ENCODE results near the gene ZNF618.

ZNF618 gene

DNA sequence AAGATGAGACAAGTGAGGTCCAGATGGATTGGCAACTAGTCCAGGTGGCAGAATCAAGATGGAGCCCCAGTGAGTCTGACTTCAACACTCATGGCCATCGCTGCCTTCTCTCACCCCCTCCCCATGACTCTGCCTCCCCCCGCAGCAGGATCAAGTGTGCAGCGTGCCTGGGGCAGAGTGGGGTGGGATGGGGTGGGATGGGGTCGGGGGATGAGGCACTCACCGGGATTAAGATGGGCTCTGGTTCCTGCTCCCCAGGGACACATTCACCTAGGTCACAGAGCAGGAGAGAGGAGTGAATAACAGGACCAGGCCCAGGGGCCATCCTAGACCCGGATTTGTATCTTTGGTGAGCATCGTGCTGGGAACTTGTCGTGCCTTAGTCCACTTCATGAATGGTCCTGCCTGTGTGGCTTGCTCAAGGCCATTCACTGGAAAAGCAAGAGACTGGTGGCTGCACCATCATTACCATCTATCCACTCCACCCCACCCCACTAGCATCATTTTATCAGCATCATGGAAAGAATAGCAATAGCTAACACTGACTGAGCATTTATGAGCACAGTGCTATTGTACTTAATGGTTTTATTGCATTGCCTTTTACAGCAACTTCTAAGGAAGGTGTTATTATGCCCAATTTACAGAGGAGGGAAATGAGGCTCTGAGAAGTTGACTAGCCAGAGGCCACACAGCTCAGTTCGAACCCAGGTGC lies 193.5 kb downstream of the ZNF618 start:
- no peak for TF ChIP-seq CTCF (IDR thresholded peaks at IDR 0.05; ENCODE audit: low read depth, low read length, missing control alignments)
- DNase-seq (ENCODE audit: low read depth): no peak
- H3K4me3 ChIP-seq (ENCODE audit: low read depth, low read length): no peak overlapping the region

- H3K4me3 ChIP-seq (ENCODE audit: low read depth, low read length): no peak overlapping the region
- DNase-seq (ENCODE audit: low read depth): no peak
- TF ChIP-seq CTCF (IDR thresholded peaks at IDR 0.05; ENCODE audit: low read depth, low read length, missing control alignments): no peak
These were observed 194.3 kb downstream of the ZNF618 start for GRCh38 chr9:114070188-114071103.

DNA sequence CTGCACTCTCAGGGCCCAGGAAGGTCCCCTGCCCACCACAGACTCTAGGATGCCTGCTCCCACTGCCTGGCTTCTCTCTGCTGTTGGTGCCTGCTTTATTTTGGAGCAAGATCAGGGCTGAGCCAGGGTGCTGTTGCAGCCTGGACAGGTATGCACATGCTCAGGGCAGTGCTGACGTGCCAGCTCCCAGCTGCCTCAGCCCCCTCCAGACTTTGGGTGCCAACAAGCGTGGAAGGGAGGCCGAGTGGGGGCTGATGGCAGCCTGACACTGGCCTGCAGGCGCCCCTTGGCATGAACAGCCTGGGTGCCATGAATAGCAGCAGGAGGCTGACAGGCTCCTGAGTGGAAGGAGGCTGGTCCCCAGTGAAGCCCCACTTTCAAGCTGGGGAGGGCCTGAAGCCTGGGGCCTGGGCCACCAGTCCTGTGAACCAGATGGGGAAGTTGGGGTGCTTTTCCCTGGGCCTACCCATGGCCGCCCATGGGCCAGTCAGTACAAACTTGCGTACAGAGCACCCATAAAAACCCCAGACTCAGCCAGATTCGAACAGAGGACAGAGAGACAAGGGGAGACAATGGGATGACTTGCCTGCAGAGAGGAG lies 195.2 kb downstream of the ZNF618 start:
- H3K4me3 ChIP-seq (ENCODE audit: low read depth, low read length): no peak overlapping the region
- no peak for DNase-seq (ENCODE audit: low read depth)
- no peak for TF ChIP-seq CTCF (IDR thresholded peaks at IDR 0.05; ENCODE audit: low read depth, low read length, missing control alignments)

DNA sequence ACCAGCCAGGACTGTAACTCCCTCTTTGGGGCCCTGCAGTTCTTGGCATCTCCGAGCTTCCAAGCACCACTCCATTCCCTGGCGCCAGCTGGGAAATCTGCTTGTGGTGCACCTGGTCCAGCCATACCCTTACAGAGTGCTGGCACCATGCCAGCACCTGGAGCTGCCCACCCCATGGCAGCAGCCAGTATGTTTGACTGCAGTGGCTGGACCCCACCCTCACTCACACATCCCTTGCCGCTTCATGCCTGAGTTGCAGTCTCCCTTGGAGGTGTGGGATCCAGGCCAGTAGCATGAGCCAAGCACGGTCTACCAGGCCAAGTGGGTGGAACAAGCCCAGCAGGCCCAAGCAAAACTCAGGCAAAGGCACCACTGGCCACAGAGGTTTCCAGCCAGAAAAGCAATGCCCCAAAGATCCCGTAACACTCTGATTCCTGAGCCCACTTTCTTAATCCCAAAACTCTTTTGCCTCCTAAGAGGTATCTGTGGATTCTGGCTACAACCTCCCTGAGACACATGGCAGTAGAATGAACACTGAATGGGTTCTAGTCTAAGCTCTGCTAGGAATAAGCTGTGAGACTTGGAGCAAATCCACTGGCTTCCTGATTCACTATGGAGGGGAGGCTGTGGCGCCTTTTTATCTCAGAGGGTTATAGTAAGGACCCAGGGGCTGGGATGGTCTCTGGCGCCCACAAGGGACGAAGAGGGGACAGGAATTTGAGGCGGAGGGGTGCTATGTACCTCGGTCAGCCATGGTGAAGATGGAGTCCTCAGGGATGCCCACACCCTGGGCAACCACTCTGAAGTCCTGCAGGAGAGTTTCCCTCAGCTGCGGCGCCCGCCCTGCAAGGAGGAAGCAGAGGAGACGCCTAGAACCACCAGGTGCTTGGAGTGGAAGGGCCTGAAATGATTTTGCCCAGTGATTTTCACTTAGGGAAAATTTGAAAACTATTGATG lies 196.4 kb downstream of the ZNF618 start:
- no peak overlapping the region for H3K4me3 ChIP-seq (ENCODE audit: low read depth, low read length)
- DNase-seq (ENCODE audit: low read depth): no peak
- no peak for TF ChIP-seq CTCF (IDR thresholded peaks at IDR 0.05; ENCODE audit: low read depth, low read length, missing control alignments)

DNA sequence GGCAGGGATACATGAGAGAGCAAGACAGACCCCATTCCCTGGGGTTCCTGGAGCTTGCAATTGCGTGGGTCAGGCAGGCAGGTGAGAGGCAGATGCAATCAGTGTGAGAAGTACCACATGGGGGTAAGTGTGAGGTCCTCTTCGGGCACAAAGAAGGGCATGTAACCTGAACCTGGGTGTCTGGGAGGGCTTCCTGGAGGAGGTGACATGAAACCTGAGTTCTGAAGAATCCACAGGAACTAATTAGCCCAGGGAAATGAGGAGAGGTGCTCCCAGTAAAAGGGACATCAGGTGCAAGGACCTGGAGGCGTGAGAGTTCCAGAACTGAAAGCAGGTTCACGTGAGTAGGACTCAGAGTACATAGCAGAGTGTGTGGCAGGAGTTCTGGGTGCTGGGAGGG lies 199.5 kb downstream of the ZNF618 start:
- H3K4me3 ChIP-seq (ENCODE audit: low read depth, low read length): no peak overlapping the region
- TF ChIP-seq CTCF (IDR thresholded peaks at IDR 0.05; ENCODE audit: low read depth, low read length, missing control alignments): no peak
- no peak for DNase-seq (ENCODE audit: low read depth)

Data from GM12864 (cell line).